GM12872 (cell line): ENCODE results near the gene BPI.

Experiments
- TF ChIP-seq, protein P1 (sequence below): IDR thresholded peaks from 3 replicates; pipeline ENCODE4 v1.5.1; 2011; ENCODE audit warnings: low read depth, mild to moderate bottlenecking, low read length, moderate library complexity; ENCODE audit not compliant: insufficient read depth

BPI gene

DNA sequence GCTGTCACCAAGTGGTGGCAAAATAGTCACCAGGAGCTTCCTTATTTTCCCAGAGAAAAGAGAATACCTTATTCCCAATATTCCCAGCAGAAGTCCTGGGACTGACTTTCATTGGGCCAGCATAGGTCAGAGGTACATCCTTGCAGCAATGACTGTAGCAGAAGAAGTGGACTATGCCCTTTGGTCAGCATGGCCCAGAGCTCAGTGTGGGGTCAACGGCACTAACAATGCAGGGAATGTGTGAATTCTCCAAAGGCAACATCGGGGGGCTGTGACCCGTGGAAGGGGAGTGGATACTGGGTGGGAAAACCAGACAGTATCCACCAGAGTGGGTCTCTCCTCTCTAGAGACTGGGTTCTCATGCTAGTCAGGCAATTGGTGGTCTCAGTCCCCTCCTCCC, 26.7 kb downstream of the BPI start:
- TF ChIP-seq, protein P1, sequence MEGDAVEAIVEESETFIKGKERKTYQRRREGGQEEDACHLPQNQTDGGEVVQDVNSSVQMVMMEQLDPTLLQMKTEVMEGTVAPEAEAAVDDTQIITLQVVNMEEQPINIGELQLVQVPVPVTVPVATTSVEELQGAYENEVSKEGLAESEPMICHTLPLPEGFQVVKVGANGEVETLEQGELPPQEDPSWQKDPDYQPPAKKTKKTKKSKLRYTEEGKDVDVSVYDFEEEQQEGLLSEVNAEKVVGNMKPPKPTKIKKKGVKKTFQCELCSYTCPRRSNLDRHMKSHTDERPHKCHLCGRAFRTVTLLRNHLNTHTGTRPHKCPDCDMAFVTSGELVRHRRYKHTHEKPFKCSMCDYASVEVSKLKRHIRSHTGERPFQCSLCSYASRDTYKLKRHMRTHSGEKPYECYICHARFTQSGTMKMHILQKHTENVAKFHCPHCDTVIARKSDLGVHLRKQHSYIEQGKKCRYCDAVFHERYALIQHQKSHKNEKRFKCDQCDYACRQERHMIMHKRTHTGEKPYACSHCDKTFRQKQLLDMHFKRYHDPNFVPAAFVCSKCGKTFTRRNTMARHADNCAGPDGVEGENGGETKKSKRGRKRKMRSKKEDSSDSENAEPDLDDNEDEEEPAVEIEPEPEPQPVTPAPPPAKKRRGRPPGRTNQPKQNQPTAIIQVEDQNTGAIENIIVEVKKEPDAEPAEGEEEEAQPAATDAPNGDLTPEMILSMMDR = no peak

DNA sequence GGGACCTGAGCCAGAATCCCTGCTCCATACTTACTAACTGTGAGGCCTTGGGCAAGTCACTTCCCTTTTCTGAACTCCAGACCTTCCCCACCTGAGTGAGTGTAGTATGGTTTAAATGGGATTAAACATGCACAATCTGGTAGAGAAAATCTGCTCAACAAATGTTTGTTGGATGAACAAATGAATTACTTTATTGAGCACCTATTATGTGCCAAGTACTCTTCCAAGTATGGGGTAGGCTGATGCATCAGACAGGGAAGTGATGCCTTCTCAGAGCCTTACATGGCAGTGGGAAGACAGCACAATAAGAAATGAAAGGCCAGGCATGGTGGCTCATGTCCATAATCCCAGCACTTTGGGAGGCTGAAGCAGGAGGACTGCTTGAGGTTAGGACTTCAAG, 27.3 kb downstream of the BPI start:
- TF ChIP-seq, protein P1 = no peak

DNA sequence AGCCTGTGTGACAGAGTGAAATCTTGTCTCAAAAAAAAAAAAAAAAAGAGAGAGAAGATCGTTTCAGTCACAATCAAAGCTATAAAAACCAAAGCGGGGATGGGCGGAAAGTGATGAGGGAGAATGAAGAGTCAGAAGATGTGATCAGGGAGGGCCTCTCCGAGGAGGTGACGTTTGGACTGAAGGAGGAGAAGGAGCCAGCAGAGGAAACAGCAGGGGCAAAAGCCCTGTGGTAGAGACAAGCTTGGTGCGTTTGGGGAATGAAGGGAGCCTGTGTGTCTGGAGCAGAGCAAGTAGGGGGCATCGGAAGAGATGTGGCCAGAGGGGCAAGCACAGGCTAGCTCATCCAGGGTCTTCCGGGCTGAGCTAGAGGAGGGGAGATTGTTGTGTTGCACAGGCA, 27.9 kb downstream of the BPI start:
- TF ChIP-seq, protein P1 = no peak

DNA sequence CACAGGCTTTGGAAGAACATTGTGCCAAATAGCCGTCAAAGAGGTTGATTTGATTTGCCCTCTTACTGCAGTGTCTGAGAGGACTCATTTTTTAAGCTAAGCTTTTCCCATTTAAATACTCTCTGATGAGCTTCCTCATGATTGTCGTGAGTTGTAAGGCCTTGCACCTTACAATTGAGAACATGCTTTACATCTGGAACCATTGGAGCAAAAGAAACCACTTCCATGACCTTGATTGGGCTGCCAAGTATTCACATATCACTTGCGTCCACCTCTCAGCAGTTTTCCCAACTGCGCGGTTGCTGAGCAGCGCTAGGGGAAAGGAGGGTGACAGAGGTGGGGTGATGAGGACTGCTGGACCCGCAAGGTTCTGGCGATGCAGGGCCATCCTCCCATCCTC, 30.1 kb downstream of the BPI start:
- TF ChIP-seq, protein P1 = no peak

DNA sequence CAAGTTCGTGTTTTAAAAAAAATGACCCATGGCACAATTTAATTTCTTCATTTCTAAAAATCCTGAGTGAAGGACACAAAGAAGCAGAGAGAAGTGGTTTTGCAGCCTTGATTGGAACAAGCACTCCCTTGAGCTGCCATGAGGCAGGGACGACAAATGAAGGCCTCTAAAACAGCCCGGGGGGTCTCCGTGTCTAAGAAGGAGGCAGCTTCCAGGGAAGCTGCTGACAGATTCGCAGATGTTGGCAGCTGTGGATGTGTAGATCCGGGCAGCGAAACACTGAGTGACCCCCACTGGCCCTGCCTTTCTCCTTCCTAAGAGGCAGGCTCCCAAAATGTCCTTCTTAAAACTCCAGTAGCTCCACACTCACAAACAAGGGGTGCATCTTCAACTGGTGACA, 32.8 kb downstream of the BPI start:
- TF ChIP-seq, protein P1 = no peak

DNA sequence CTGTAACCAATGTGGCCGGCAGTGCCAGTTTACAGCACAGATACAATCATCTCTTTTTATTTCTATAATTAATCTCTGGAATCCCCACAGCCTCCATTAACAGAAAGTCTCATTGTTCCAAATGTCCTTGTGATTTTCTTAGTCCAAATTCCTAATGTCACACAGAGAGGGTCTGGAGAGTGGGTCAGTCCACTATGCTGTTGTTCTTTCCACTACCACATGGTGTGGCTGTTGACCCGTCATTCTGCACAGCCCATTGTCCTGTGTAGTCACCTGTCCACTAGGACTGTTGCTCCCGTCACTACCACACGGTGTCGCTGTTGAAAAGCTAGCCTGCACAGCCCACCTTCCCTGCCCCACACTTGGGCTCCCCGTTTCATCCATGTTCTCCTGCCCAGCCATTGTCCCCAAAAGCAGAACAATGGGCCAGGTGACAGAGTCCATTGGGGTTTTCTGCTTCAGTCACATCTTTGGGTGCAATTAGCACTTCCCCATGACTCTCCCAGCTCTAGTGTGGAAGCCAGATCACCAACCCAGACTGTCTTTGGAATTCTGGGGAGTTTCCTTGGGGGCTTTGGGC, 33.7 kb downstream of the BPI start:
- TF ChIP-seq, protein P1 = peak; percentile 59; the same call in 2 of the 3 replicates

DNA sequence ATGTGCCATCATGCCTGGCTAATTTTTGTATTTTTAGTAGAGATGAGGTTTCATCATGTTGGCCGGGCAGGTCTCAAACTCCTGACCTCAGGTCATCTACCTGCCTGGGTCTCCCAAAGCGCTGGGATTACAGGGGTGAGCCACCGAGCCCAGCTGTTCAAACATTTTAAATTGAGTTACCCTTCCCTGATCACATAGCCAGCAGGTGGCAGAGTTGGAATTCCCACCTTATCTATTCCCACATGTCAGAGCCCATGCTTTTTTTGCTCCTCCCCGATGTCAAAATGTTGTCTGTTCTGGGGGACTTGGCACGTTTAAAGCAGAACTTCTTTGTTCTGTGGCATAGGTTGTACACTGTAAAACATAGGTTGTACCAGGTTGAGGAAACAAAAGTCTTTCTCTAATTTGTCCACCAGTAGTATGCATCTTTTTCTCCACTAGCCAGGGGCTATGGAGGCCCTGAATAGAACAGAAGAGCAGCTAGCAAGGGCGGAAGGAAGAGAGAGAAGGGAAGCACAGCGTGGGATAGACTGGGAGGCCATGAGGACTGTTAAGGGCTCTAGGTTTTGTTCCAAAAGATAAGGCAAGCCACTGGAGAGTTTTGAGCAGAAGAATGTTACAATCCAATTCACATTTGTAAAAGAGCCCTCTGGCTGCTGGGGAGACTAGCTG, 35.0 kb downstream of the BPI start:
- TF ChIP-seq, protein P1 = no peak
